Body of pancreas (tissue), 4 donors: ENCODE data around the gene LAMTOR4. TPM values are rescaled to one million over a fixed set of nuclear protein-coding genes. Genes with fewer than 3 reads are reported as not detected.

Experiments used
- ATAC-seq: fragments of 150-250 bp; one replicate; pipeline ENCODE4 v1.9.1; 2016
- DNase-seq, 4 donors: peaks; one replicate each; pipeline ENCODE4 v3.0.0-alpha.2; 2019
- H3K27ac ChIP-seq, 4 donors: fragments of 200-600 bp; sonication (generic); 1 replicate in 3 of 4; 2 replicates in 1 of 4; pipeline versions ENCODE4 v1.5.1 to v1.6.1; 2016 to 2019; ENCODE audit warnings: mild to moderate bottlenecking in 1 of 4, mixed read lengths in 1 of 4, moderate library complexity in 1 of 4
- H3K27me3 ChIP-seq, 2 donors: fragments of 200-600 bp; sonication (generic); one replicate each; pipeline ENCODE4 v1.6.0; 2016; ENCODE audit warnings: mild to moderate bottlenecking in 1 of 2
- H3K36me3 ChIP-seq, 2 donors: fragments of 200-600 bp; sonication (generic); replicated peaks in 1 of 2; 2 replicates each; pipeline ENCODE4 v1.5.1; 2016; ENCODE audit warnings: low read depth in 2 of 2; ENCODE audit not compliant: insufficient read depth in 1 of 2
- H3K4me1 ChIP-seq: fragments of 200-600 bp; sonication (generic); one replicate; pipeline ENCODE4 v1.6.0; 2016
- H3K4me3 ChIP-seq, 2 donors: fragments of 200-600 bp; sonication (generic); 1 replicate in 1 of 2; 2 replicates in 1 of 2; pipeline ENCODE4 v1.5.1; 2016 to 2019
- H3K9me3 ChIP-seq, 3 donors: fragments of 200-600 bp; sonication (generic); 1 replicate in 2 of 3; 2 replicates in 1 of 3; pipeline ENCODE4 v1.5.1; 2016
- POLR2A ChIP-seq, 3 donors: fragments of 450-650 bp; IDR thresholded peaks; one replicate each; pipeline ENCODE4 v1.6.1; 2016; ENCODE audit warnings: antibody characterized with exemption in 3 of 3, mild to moderate bottlenecking in 2 of 3
- WGBS, 2 donors: methylation state at CpG; one replicate each; pipeline ENCODE4 v1.1.5; 2017; 5-methylcytosine and 5-hydroxymethylcytosine counted together
- intact Hi-C: fragments of 100-400 bp; cut with DNase I; formaldehyde crosslinking; loops from one replicate; pipeline ENCODE4 v1.15.1; 2023
- total RNA-seq, 2 donors: library from RNA; depleted of rRNA; stranded (reverse); fragments of >200 nt; gene quantifications; one replicate each; pipeline ENCODE4 v1.1.0, GENCODE V29; 2016
- TF ChIP-seq, protein P1 (sequence below), 7 experiments: fragments of 450-650 bp in 4 of 7; fragments of 200-600 bp in 3 of 7; sonication (generic) in 3 of 7; IDR thresholded peaks; one replicate each; pipeline ENCODE4 v1.5.1; 2016 to 2019; ENCODE audit warnings: antibody characterized with exemption in 7 of 7

LAMTOR4 gene
- 100 to 1,000 TPM in 1 of 2 donors, 10 to 100 TPM in 1; 86.1 to 119 TPM for total RNA-seq

DNA sequence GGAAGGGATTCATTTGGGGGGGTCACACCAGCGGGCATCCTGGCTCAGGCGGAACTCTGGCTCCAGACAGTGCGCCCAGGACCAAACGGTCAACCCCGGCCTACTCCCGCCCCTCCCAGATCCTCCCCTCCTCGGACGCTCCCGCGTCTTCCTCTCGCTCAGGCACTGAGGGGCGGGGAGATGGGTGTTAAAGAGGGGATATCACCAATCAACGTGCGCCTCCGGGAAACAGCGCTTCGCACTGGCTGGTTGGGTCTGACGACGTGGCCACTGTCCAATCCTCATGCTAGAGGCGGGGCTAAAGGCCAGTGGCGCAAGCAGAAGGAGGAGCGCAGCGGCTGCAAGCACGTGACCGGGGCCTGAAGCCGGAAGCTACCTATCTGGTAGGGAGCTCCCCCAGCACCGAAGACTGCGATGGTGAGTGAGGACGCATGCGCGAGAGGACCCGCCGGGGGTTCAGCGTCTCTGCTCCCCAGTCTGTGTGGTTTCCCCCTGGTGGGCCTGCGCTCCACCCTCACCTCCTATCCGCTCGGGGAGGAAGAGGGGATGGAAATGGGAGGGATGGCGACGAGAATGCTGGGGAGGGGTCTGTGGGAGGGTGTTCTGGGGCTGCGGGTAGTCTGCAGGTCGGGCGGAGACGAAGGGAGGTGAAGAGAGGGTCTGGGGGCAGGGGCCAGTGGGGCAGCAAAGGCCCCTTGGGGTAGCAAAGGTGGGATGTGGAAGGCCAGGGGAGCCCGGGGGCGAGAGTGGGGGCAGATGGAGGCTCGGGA lies at the start of gene LAMTOR4:
TSS of gene LAMTOR4 (plus strand) at position 360 of the 770 bp plus-strand sequence. CDS start at position 415, 55 bp downstream.
- DNase-seq (peak; percentile 99), ATAC-seq (peak; percentile 100)
- peaks cover 17% of the 10 kb centered on the region for H3K4me1 ChIP-seq
- TF ChIP-seq, protein P1, sequence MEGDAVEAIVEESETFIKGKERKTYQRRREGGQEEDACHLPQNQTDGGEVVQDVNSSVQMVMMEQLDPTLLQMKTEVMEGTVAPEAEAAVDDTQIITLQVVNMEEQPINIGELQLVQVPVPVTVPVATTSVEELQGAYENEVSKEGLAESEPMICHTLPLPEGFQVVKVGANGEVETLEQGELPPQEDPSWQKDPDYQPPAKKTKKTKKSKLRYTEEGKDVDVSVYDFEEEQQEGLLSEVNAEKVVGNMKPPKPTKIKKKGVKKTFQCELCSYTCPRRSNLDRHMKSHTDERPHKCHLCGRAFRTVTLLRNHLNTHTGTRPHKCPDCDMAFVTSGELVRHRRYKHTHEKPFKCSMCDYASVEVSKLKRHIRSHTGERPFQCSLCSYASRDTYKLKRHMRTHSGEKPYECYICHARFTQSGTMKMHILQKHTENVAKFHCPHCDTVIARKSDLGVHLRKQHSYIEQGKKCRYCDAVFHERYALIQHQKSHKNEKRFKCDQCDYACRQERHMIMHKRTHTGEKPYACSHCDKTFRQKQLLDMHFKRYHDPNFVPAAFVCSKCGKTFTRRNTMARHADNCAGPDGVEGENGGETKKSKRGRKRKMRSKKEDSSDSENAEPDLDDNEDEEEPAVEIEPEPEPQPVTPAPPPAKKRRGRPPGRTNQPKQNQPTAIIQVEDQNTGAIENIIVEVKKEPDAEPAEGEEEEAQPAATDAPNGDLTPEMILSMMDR (IDR thresholded peaks at IDR 0.05), result peak in 1 of 7 experiments; percentile 6
- peak; percentile 54 to 80 (median 75) for TF ChIP-seq POLR2A (IDR thresholded peaks at IDR 0.05)
- WGBS, 2 donors, result 0 to 1% methylated on average over 17 to 46 of the region's 46 CpGs
- peak within 1 kb of the TSS; percentile 48 to 87 (median 73) for H3K27ac ChIP-seq
- intact Hi-C loops, result no loop called here
- no peaks in the 10 kb centered on the region for H3K9me3 ChIP-seq
- H3K36me3 ChIP-seq, result peaks cover 0 to 2% of the 10 kb centered on the region in 2 donors
- peak within 1 kb of the TSS; percentile 15 to 96 for H3K4me3 ChIP-seq
- H3K27me3 ChIP-seq, result no peaks in the 10 kb centered on the region

DNA sequence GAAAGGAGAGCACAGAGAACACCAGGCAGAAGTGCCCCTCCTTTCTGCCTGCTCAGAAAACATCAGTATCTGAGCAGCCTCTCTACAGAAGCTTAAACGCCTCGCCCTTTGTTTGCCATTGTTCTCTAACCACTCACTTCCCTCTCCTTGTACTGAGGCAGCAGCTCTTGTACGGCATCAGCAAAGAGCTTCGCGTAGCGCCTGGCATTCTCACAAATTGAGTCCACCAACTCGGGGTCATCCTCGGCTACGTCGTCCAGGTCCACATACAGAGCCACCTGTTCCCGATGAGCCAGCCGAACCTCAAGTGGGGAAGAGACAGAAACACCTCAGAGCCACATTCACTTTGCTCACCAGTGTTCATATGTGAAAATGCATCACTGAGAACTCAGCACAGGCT lies 49.3 kb upstream of the LAMTOR4 start:
- ATAC-seq, result no peak
- no peak for DNase-seq
- no peaks in the 10 kb centered on the region for H3K9me3 ChIP-seq
- intact Hi-C loops, result no loop called here
- WGBS, 2 donors, result 56 to 68% methylated on average over 12 of the region's 12 CpGs
- peaks cover 17 to 30% of the 10 kb centered on the region in 2 donors for H3K36me3 ChIP-seq
- TF ChIP-seq, protein P1 (IDR thresholded peaks at IDR 0.05), result no peak
- no peak for TF ChIP-seq POLR2A (IDR thresholded peaks at IDR 0.05)
- peaks cover 27% of the 10 kb centered on the region for H3K4me1 ChIP-seq
- H3K4me3 ChIP-seq, result peak overlapping the region in 1 of 2 donors; percentile 75
- H3K27ac ChIP-seq, result peak overlapping the region in 2 of 4 donors; percentile 84 to 91
- no peaks in the 10 kb centered on the region for H3K27me3 ChIP-seq

DNA sequence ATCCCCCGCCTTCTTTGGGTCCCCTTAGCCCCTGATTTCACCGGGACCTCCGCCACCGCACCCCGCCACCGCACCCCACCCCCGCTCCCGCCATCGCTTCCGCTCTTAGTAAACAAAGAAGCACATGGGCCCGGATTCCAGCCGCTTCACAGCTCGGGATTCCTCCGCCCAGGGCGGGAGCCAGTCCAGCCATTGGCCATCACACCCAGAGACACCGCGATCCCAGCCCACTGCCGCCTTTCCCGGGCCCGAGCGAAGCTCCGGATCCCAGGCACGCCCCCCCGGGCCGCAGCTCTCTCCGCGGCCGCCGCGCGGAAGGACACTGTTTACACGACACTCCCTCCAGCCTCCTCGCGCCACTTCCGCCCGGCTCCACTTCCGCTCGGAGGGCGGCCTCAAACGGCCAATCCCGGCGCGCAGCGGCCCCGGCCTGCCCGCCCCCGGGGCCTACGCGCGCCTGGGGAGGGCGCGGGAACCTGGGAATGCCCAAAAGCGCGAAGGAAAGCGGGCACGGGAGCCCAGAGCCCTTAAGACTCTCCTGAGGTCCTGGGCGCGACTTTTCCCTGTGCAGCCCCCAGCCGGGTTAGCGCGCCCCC lies 48.2 kb upstream of the LAMTOR4 start:
- H3K36me3 ChIP-seq, result peaks cover 14 to 28% of the 10 kb centered on the region in 2 donors
- ATAC-seq, result peak; percentile 84
- H3K9me3 ChIP-seq, result no peaks in the 10 kb centered on the region

DNA sequence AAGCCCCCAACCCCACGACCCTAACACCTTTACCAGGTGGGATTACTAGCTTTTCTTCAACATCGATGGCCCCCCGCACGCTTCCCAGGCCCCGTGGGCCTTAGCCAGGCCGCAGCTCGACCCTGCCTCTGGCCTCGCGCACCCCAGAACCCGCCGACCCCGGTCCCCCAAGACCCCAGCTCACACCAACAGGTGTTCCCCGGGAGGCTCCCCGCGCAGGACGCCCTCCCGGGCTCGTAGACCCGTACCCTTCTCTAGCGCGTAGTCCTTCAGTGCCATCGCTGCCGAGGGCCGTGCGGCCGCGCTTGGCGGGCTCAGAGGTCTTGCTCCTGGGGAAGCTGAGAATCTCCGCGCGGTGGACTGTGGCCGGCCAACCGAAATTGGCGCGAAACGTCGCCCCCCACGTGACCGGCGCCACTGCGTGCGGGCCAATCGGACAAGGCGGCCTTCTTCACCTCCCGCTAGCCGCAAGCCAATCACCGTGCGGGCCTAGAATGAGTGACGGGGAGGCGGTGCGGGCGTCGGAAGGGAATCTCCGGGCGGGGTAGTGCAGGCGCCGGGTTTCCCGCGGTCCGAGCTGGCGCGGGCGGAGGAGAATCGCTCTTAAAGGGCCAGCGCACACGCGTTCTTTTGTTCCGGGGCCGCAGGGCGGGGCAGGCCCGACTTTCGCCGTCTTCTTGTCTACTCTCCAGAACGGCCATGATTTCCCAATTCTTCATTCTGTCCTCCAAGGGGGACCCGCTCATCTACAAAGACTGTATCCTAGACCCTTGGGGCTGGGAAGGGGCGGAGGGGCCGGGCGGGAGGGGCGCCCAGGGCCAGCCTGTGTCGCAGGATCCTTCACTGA lies 47.5 kb upstream of the LAMTOR4 start, which contains the start of the genes AP4M1 and MCM7:
TSS of gene AP4M1 (plus strand) at position 628 of the 847 bp plus-strand sequence. CDS start at position 700, 72 bp downstream.
TSS of gene MCM7 (minus strand) at position 382 of the 847 bp plus-strand sequence. CDS start at position 279, 103 bp downstream.
- H3K4me1 ChIP-seq, result peaks cover 27% of the 10 kb centered on the region
- intact Hi-C loops, result no loop called here
- peak; percentile 92 for ATAC-seq
- no peaks in the 10 kb centered on the region for H3K9me3 ChIP-seq
- H3K4me3 ChIP-seq, result peak within 1 kb of the TSS; percentile 63 to 75
- WGBS, 2 donors, result 0 to 1% methylated on average over 1 to 53 of the region's 80 CpGs
- H3K36me3 ChIP-seq, result peaks cover 8 to 24% of the 10 kb centered on the region in 2 donors
- peak within 1 kb of the TSS; percentile 87 to 96 (median 90) for H3K27ac ChIP-seq
- TF ChIP-seq, protein P1 (IDR thresholded peaks at IDR 0.05), result no peak
- TF ChIP-seq POLR2A (IDR thresholded peaks at IDR 0.05), result peak in 1 of 3 donors; percentile 49
- DNase-seq, result peak; percentile 98 to 99 (median 98)
- no peaks in the 10 kb centered on the region for H3K27me3 ChIP-seq

More for the DNA sequence above, 48.2 kb upstream of the LAMTOR4 start:
- Histone ChIP-seq H3K4me1 (peaks cover 27% of the 10 kb centered on the region), H3K27me3 (no peaks in the 10 kb centered on the region), H3K27ac (peak overlapping the region; percentile 84 to 96 (median 90)), H3K4me3 (peak overlapping the region; percentile 57 to 75)
- DNase-seq, result peak; percentile 91 to 94 (median 92)
- 0 to 1% methylated on average over 17 to 60 of the region's 61 CpGs for WGBS, 2 donors
- intact Hi-C loops, result no loop called here
- TF ChIP-seq, protein P1 (IDR thresholded peaks at IDR 0.05), result peak in 1 of 7 experiments; percentile 15
- peak in 2 of 3 donors; percentile 39 to 61 for TF ChIP-seq POLR2A (IDR thresholded peaks at IDR 0.05)
